ENCODE data around the gene AKT3. TPM values are rescaled to one million over a fixed set of nuclear protein-coding genes. Genes with fewer than 3 reads are reported as not detected.

Gene AKT3
- total RNA-seq, 2 experiments from 2014 or later, result 31.7 to 34.6 TPM

DNA sequence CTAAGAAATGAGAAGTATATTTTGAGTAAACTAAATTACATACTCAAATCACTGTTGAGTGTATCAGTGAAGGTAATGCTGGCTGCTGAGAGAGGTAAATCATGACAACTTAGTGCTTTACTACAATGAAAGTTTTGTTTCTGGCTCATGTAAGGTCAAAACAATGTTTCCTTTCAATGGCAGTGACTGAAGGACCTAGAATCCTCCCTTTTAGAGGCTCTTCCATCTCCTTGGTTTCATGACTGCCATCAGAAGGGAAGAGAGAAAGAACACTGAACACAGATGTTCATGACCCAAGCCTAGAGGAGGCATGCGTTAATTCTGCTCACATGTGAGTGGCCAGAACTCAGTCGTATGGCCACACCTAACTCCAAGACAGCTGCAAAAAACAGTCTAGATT is 130.6 kb downstream of the AKT3 start:
- Mint-ChIP-seq H3K27me3 (no peaks in the 10 kb centered on the region), H3K4me3 (no peak overlapping the region), H3K4me1 (ENCODE audit: low read depth) (peaks cover 24% of the 10 kb centered on the region), H3K27ac (no peak overlapping the region), H3K9me3 (no peaks in the 10 kb centered on the region), H3K36me3 (ENCODE audit: low read depth) (peaks cover 7% of the 10 kb centered on the region)
- POLR2A ChIA-PET, result no interaction called here
- intact Hi-C loops (cut with micrococcal nuclease), result no loop called here
- DNase-seq, result no peak
- TF ChIP-seq, protein P1, sequence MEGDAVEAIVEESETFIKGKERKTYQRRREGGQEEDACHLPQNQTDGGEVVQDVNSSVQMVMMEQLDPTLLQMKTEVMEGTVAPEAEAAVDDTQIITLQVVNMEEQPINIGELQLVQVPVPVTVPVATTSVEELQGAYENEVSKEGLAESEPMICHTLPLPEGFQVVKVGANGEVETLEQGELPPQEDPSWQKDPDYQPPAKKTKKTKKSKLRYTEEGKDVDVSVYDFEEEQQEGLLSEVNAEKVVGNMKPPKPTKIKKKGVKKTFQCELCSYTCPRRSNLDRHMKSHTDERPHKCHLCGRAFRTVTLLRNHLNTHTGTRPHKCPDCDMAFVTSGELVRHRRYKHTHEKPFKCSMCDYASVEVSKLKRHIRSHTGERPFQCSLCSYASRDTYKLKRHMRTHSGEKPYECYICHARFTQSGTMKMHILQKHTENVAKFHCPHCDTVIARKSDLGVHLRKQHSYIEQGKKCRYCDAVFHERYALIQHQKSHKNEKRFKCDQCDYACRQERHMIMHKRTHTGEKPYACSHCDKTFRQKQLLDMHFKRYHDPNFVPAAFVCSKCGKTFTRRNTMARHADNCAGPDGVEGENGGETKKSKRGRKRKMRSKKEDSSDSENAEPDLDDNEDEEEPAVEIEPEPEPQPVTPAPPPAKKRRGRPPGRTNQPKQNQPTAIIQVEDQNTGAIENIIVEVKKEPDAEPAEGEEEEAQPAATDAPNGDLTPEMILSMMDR (IDR thresholded peaks at IDR 0.05), result no peak
- CTCF ChIA-PET, result no interaction called here
- ATAC-seq, result no peak

- Mint-ChIP-seq H3K36me3 (ENCODE audit: low read depth) (peaks cover 7% of the 10 kb centered on the region), H3K4me1 (ENCODE audit: low read depth) (peaks cover 26% of the 10 kb centered on the region), H3K27me3 (no peaks in the 10 kb centered on the region), H3K27ac (no peak overlapping the region), H3K4me3 (no peak overlapping the region), H3K9me3 (no peaks in the 10 kb centered on the region)
- no peak for DNase-seq
- ATAC-seq, result no peak
- ChIA-PET CTCF (no interaction called here), POLR2A (no interaction called here)
- TF ChIP-seq, protein P1 (IDR thresholded peaks at IDR 0.05), result no peak
- intact Hi-C loops (cut with micrococcal nuclease), result no loop called here
Measured at GRCh38 chr1:243718893-243719292, 131.2 kb downstream of the AKT3 start.

- ChIA-PET CTCF (no interaction called here), POLR2A (no interaction called here)
- Mint-ChIP-seq H3K27ac (no peak overlapping the region), H3K27me3 (no peaks in the 10 kb centered on the region), H3K9me3 (no peaks in the 10 kb centered on the region), H3K36me3 (ENCODE audit: low read depth) (peaks cover 7% of the 10 kb centered on the region), H3K4me1 (ENCODE audit: low read depth) (peaks cover 26% of the 10 kb centered on the region), H3K4me3 (no peak overlapping the region)
- TF ChIP-seq, protein P1 (IDR thresholded peaks at IDR 0.05), result no peak
- no peak for DNase-seq
- ATAC-seq, result no peak
- intact Hi-C loops (cut with micrococcal nuclease), result no loop called here
Measured at GRCh38 chr1:243718022-243718421, 132.0 kb downstream of the AKT3 start.

- TF ChIP-seq, protein P1 (IDR thresholded peaks at IDR 0.05), result no peak
- ChIA-PET CTCF (no interaction called here), POLR2A (no interaction called here)
- Mint-ChIP-seq H3K36me3 (ENCODE audit: low read depth) (peaks cover 7% of the 10 kb centered on the region), H3K27ac (no peak overlapping the region), H3K27me3 (no peaks in the 10 kb centered on the region), H3K4me1 (ENCODE audit: low read depth) (peaks cover 23% of the 10 kb centered on the region), H3K9me3 (no peaks in the 10 kb centered on the region), H3K4me3 (no peak overlapping the region)
- intact Hi-C loops (cut with micrococcal nuclease), result no loop called here
- DNase-seq, result no peak
- ATAC-seq, result no peak
Measured at GRCh38 chr1:243716906-243717305, 133.1 kb downstream of the AKT3 start.

GRCh38 chr1:243715285-243715684 is 134.8 kb downstream of the AKT3 start:
- POLR2A ChIA-PET, result no interaction called here
- H3K36me3 Mint-ChIP-seq (ENCODE audit: low read depth), result peaks cover 7% of the 10 kb centered on the region
- H3K4me3 Mint-ChIP-seq, result no peak overlapping the region
- DNase-seq (no peak), ATAC-seq (no peak)
- peaks cover 30% of the 10 kb centered on the region for H3K4me1 Mint-ChIP-seq (ENCODE audit: low read depth)
- TF ChIP-seq, protein P1 (IDR thresholded peaks at IDR 0.05), result no peak
- H3K27me3 Mint-ChIP-seq, result no peaks in the 10 kb centered on the region
- no peaks in the 10 kb centered on the region for H3K9me3 Mint-ChIP-seq
- CTCF ChIA-PET, result no interaction called here
- no peak overlapping the region for H3K27ac Mint-ChIP-seq
- intact Hi-C loops (cut with micrococcal nuclease), result no loop called here
